ENCODE results near the gene NR4A3.

- TF ChIP-seq EP300 (IDR thresholded peaks at IDR 0.05) (no peak), POLR2A (IDR thresholded peaks at IDR 0.05) (no peak)
Observed at GRCh38 chr9:99787556-99787955, 34.1 kb upstream of the NR4A3 start.
